HepG2 (cell line): ENCODE results near the gene CFAP221. TPM values are rescaled to one million over a fixed set of nuclear protein-coding genes. Genes with fewer than 3 reads are reported as not detected.

Experiments used
- HNRNPH1 ChIP-seq: fragments of 200-400 bp; formaldehyde crosslinking; optimal IDR thresholded peaks from 2 replicates; pipeline ENCODE3; 2017; ENCODE audit warnings: mild to moderate bottlenecking, low read depth, low read length
- MAFF ChIP-seq: IDR thresholded peaks from 2 replicates; pipeline ENCODE4 v1.6.1; 2011; ENCODE audit warnings: low read depth, low read length, improper control_type of control experiment
- NCOA1 ChIP-seq: sonication (generic); formaldehyde crosslinking; IDR thresholded peaks from 2 replicates; pipeline ENCODE4 v1.9.0; 2021; ENCODE audit warnings: missing genetic modification reagents
- NRL ChIP-seq: sonication (generic); formaldehyde crosslinking; IDR thresholded peaks from 2 replicates; pipeline ENCODE4 v1.5.0; 2020; ENCODE audit warnings: missing genetic modification reagents, mild to moderate bottlenecking, moderate library complexity, borderline replicate concordance
- PCBP1 ChIP-seq: fragments of 200-400 bp; formaldehyde crosslinking; IDR thresholded peaks from 2 replicates; pipeline ENCODE4 v1.6.1; 2017; ENCODE audit warnings: mild to moderate bottlenecking, low read depth, low read length, borderline replicate concordance
- RARG ChIP-seq: sonication (generic); formaldehyde crosslinking; IDR thresholded peaks from 2 replicates; pipeline ENCODE4 v1.4.0; 2020; ENCODE audit warnings: low read depth, mild to moderate bottlenecking, missing genetic modification reagents
- SALL1 ChIP-seq: sonication (generic); formaldehyde crosslinking; IDR thresholded peaks from 2 replicates; pipeline ENCODE4 v1.8.0; 2022; ENCODE audit warnings: mild to moderate bottlenecking, missing genetic modification reagents
- SETDB1 ChIP-seq: sonication (generic); formaldehyde crosslinking; IDR thresholded peaks from 2 replicates; pipeline ENCODE4 v1.5.1; 2020; ENCODE audit warnings: missing genetic modification reagents, mild to moderate bottlenecking, borderline replicate concordance
- STAG1 ChIP-seq: sonication (generic); formaldehyde crosslinking; IDR thresholded peaks from 2 replicates; pipeline ENCODE4 v1.4.0; 2020; ENCODE audit warnings: missing genetic modification reagents
- ZBTB42 ChIP-seq: sonication (generic); formaldehyde crosslinking; IDR thresholded peaks from 2 replicates; pipeline ENCODE4 v1.5.0; 2020; ENCODE audit warnings: mild to moderate bottlenecking, missing genetic modification reagents
- ZFP62 ChIP-seq: sonication (generic); formaldehyde crosslinking; IDR thresholded peaks from 2 replicates; pipeline ENCODE4 v1.4.0; 2020; ENCODE audit warnings: missing genetic modification reagents
- ZMYM2 ChIP-seq: sonication (generic); formaldehyde crosslinking; IDR thresholded peaks from 2 replicates; pipeline ENCODE4 v1.8.0; 2022; ENCODE audit warnings: mild to moderate bottlenecking, missing genetic modification reagents
- ZNF282 ChIP-seq: fragments of 450-650 bp; IDR thresholded peaks from 2 replicates; pipeline ENCODE4 v1.6.1; 2018; ENCODE audit not compliant: partially characterized antibody
- ZNF446 ChIP-seq: sonication (generic); formaldehyde crosslinking; IDR thresholded peaks from 2 replicates; pipeline ENCODE4 v1.5.0; 2020; ENCODE audit warnings: mild to moderate bottlenecking, missing genetic modification reagents
- ZNF484 ChIP-seq: sonication (generic); formaldehyde crosslinking; IDR thresholded peaks from 2 replicates; pipeline ENCODE4 v1.5.1; 2020; ENCODE audit warnings: mild to moderate bottlenecking, low read depth, missing genetic modification reagents, borderline replicate concordance
- ZNF557 ChIP-seq: sonication (generic); formaldehyde crosslinking; IDR thresholded peaks from 2 replicates; pipeline ENCODE4 v1.4.0; 2020; ENCODE audit warnings: missing genetic modification reagents
- ZNF75D ChIP-seq: sonication (generic); formaldehyde crosslinking; IDR thresholded peaks from 2 replicates; pipeline ENCODE4 v1.8.1; 2023; ENCODE audit warnings: missing genetic modification reagents, mild to moderate bottlenecking, borderline replicate concordance
- ZNF775 ChIP-seq: sonication (generic); formaldehyde crosslinking; IDR thresholded peaks from 2 replicates; pipeline ENCODE4 v1.4.0; 2020; ENCODE audit warnings: missing genetic modification reagents, mild to moderate bottlenecking, moderate library complexity, borderline replicate concordance
- ZNF781 ChIP-seq: sonication (generic); formaldehyde crosslinking; IDR thresholded peaks from 2 replicates; pipeline ENCODE4 v1.5.1; 2020; ENCODE audit warnings: borderline replicate concordance, mild to moderate bottlenecking, missing genetic modification reagents; ENCODE audit errors: not compliant biosample characterization
- polyA plus RNA-seq, 8 experiments: library from polyadenylated mRNA; depleted of rRNA in 3 of 8; stranded (reverse) in 7 of 8; unstranded in 1 of 8; fragments of >200 nt; fragmentation: Illumina TruSeq in 4 of 8; extraction: Trizol in 4 of 8; gene quantifications; 2 replicates each; pipeline versions ENCODE4 v1.2.1 to v1.2.3, GENCODE V29; 2011 to 2016; ENCODE audit warnings: low read depth in 4 of 8, missing spikeins in 1 of 8, mixed read lengths in 1 of 8; ENCODE audit not compliant: insufficient read depth in 1 of 8
- total RNA-seq, 5 experiments: library from RNA; depleted of rRNA; stranded (reverse); fragments of >200 nt; fragmentation: Illumina TruSeq; extraction: Trizol; gene quantifications; 2 replicates each; pipeline ENCODE4 v1.2.3, GENCODE V29; 2016; ENCODE audit warnings: low read depth in 1 of 5
- TF ChIP-seq, protein P1 (sequence below): sonication (generic); formaldehyde crosslinking; IDR thresholded peaks from 2 replicates; pipeline ENCODE4 v1.5.0; 2020; ENCODE audit warnings: mild to moderate bottlenecking, missing genetic modification reagents
- TF ChIP-seq, protein P2 (sequence below): sonication (generic); formaldehyde crosslinking; IDR thresholded peaks from 2 replicates; pipeline ENCODE4 v1.4.0; 2020; ENCODE audit warnings: missing genetic modification reagents, mild to moderate bottlenecking, borderline replicate concordance
- TF ChIP-seq, protein P3 (sequence below): IDR thresholded peaks from 2 replicates; pipeline ENCODE4 v1.6.1; 2016; ENCODE audit warnings: missing compliant biosample characterization, missing genetic modification reagents, borderline replicate concordance
- TF ChIP-seq, protein P4 (sequence below): sonication (generic); formaldehyde crosslinking; IDR thresholded peaks from 2 replicates; pipeline ENCODE4 v1.5.0; 2020; ENCODE audit warnings: mild to moderate bottlenecking, missing genetic modification reagents, borderline replicate concordance

The CFAP221 gene
- total and polyA plus RNA-seq, 2 of the 13 experiments (the other 11 are each of a cell fraction or from before 2014, with no cell fraction given): not detected

DNA sequence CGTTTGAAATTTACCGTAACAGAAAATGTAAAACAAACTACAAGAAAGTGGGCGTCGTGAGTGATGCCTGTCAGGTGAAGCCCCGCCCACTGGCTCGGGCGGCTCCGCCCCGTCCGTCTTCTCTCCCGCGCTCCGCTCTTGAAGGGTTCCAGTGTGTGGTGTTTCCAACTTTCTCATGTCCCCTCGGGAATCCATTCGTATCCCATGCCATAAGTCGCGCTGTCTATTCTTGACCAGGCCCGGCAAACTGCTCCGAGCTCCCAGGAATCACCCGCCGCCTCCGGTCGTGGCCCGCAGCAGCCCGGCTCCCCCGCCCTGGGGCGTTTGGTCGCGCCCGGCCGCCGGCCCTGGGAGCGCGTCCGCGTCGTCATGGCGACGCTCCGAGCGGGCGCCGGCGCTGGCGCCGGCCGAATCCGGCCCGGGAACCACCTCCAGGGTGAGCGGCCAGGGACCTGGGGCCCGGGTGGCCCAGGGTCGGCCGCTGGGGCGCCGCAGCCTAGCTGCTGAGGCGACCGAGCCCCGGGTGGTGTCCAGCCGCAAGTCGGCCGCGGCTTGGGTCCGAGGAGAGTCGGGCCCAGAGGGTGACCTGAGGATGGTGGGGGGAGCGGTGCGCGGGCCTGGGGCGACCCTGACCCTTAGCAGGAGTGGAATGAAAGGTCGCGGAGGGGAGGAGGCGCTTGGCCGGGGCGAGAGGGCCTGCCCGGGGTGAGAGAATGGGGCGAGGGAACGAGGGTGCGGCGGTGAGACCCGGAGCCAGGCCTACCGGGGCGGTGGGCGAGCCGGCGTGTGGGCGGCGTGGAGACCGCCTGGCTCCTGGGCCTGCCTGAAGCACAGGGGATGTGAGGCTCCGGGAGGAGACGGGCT lies at the start of gene CFAP221 (continued):
- TF ChIP-seq ZNF557 (CRISPR knock-in tag): no peak
- no peak for TF ChIP-seq ZNF282
- no peak for TF ChIP-seq ZFP62
- TF ChIP-seq, protein P1, sequence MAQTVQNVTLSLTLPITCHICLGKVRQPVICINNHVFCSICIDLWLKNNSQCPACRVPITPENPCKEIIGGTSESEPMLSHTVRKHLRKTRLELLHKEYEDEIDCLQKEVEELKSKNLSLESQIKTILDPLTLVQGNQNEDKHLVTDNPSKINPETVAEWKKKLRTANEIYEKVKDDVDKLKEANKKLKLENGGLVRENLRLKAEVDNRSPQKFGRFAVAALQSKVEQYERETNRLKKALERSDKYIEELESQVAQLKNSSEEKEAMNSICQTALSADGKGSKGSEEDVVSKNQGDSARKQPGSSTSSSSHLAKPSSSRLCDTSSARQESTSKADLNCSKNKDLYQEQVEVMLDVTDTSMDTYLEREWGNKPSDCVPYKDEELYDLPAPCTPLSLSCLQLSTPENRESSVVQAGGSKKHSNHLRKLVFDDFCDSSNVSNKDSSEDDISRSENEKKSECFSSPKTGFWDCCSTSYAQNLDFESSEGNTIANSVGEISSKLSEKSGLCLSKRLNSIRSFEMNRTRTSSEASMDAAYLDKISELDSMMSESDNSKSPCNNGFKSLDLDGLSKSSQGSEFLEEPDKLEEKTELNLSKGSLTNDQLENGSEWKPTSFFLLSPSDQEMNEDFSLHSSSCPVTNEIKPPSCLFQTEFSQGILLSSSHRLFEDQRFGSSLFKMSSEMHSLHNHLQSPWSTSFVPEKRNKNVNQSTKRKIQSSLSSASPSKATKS (CRISPR knock-in tag): no peak
- TF ChIP-seq, protein P2, sequence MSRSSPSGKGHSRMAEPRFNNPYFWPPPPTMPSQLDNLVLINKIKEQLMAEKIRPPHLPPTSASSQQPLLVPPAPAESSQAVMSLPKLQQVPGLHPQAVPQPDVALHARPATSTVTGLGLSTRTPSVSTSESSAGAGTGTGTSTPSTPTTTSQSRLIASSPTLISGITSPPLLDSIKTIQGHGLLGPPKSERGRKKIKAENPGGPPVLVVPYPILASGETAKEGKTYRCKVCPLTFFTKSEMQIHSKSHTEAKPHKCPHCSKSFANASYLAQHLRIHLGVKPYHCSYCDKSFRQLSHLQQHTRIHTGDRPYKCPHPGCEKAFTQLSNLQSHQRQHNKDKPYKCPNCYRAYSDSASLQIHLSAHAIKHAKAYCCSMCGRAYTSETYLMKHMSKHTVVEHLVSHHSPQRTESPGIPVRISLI (CRISPR knock-in tag): no peak
- no peak; the same call in 1 of the 2 replicates for TF ChIP-seq ZNF446
- no peak for TF ChIP-seq ZNF484 (CRISPR knock-in tag)
- TF ChIP-seq ZNF781 (CRISPR knock-in tag): peak; percentile 61
- TF ChIP-seq HNRNPH1: no peak
- TF ChIP-seq PCBP1: no peak
- no peak for TF ChIP-seq ZNF775
- no peak for TF ChIP-seq ZNF75D (CRISPR knock-in tag)
- TF ChIP-seq, protein P3, sequence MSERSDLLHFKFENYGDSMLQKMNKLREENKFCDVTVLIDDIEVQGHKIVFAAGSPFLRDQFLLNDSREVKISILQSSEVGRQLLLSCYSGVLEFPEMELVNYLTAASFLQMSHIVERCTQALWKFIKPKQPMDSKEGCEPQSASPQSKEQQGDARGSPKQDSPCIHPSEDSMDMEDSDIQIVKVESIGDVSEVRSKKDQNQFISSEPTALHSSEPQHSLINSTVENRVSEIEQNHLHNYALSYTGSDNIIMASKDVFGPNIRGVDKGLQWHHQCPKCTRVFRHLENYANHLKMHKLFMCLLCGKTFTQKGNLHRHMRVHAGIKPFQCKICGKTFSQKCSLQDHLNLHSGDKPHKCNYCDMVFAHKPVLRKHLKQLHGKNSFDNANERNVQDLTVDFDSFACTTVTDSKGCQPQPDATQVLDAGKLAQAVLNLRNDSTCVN (CRISPR knock-in tag): 0 out of 2 replicates have a peak, but pooled peaks have one; percentile 46
- no peak for TF ChIP-seq MAFF
- TF ChIP-seq ZBTB42 (CRISPR knock-in tag): no peak
- no peak for TF ChIP-seq ZMYM2 (CRISPR knock-in tag)
- no peak for TF ChIP-seq RARG (CRISPR knock-in tag)
- TF ChIP-seq NRL (CRISPR knock-in tag): no peak
- TF ChIP-seq STAG1 (CRISPR knock-in tag): no peak
- no peak for TF ChIP-seq NCOA1 (CRISPR knock-in tag)
- TF ChIP-seq, protein P4, sequence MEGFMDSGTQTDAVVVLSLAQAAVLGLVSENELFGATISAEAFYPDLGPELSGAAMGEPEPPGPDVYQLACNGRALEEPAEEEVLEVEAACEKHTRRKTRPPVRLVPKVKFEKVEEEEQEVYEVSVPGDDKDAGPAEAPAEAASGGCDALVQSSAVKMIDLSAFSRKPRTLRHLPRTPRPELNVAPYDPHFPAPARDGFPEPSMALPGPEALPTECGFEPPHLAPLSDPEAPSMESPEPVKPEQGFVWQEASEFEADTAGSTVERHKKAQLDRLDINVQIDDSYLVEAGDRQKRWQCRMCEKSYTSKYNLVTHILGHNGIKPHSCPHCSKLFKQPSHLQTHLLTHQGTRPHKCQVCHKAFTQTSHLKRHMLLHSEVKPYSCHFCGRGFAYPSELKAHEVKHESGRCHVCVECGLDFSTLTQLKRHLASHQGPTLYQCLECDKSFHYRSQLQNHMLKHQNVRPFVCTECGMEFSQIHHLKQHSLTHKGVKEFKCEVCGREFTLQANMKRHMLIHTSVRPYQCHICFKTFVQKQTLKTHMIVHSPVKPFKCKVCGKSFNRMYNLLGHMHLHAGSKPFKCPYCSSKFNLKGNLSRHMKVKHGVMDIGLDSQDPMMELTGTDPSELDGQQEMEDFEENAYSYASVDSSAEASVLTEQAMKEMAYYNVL (CRISPR knock-in tag): no peak
- no peak for TF ChIP-seq SETDB1 (CRISPR knock-in tag)
- peak; percentile 51; the same call in 1 of the 2 replicates for TF ChIP-seq SALL1
